AG04449 (cell line): ENCODE results near the gene CCSER2.

ENCODE experiments used
- CTCF ChIA-PET: fragments of 350-600 bp; formaldehyde crosslinking; extraction: SDS; loops from one replicate; lab custom pipeline; 2021; ENCODE audit warnings: antibody characterized with exemption; lab: Yijun Ruan, JAX
- POLR2A ChIA-PET: fragments of 400-600, 350-600 bp; formaldehyde crosslinking; extraction: SDS; loops from one replicate; lab custom pipeline; 2020; ENCODE audit warnings: antibody characterized with exemption, inconsistent platforms; lab: Yijun Ruan, JAX
- DNase-seq: peaks from one replicate; pipeline ENCODE4 v3.0.0-alpha.2; 2010; ENCODE audit warnings: low read depth, low spot score
- H3K4me3 ChIP-seq: 2 replicates; pipeline ENCODE4 v1.5.1; 2011; ENCODE audit warnings: low read depth, mild to moderate bottlenecking, control low read depth, low read length
- TF ChIP-seq, protein P1 (sequence below): IDR thresholded peaks from one replicate; pipeline ENCODE4 v1.5.1; 2011; ENCODE audit warnings: mild to moderate bottlenecking, moderate library complexity, low read length, control low read depth, inconsistent platforms; ENCODE audit not compliant: insufficient read depth; ENCODE audit errors: missing control alignments

CCSER2 gene

DNA sequence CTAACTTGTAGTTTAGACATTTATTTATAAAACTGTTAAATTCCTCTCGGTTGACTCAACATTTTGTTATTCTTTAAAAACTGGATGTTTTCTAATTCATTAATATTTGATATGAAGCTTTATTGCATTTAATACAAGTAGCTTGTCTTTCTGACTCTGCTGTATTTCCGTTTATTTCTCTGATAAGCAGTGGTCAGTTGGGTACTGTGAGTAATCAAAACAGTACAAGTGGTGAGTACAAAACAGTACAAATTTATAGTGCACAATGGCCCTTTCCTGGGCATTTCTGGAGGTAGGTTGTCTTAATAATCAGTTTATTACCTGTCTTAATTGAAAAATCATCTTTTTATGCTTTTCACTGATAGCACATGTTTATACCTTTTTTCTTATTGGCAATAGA is 182.7 kb downstream of the CCSER2 start:
- CTCF ChIA-PET = interaction anchor here (1.3 to 3.0 kb wide), 3 partner anchors 26 to 244 kb away, joined by 4 to 24 read pairs (median 4); no protein-coding TSS in a partner anchor
- TF ChIP-seq, protein P1, sequence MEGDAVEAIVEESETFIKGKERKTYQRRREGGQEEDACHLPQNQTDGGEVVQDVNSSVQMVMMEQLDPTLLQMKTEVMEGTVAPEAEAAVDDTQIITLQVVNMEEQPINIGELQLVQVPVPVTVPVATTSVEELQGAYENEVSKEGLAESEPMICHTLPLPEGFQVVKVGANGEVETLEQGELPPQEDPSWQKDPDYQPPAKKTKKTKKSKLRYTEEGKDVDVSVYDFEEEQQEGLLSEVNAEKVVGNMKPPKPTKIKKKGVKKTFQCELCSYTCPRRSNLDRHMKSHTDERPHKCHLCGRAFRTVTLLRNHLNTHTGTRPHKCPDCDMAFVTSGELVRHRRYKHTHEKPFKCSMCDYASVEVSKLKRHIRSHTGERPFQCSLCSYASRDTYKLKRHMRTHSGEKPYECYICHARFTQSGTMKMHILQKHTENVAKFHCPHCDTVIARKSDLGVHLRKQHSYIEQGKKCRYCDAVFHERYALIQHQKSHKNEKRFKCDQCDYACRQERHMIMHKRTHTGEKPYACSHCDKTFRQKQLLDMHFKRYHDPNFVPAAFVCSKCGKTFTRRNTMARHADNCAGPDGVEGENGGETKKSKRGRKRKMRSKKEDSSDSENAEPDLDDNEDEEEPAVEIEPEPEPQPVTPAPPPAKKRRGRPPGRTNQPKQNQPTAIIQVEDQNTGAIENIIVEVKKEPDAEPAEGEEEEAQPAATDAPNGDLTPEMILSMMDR = no peak
- no peak for DNase-seq
- POLR2A ChIA-PET = no interaction called here
- no peak overlapping the region for H3K4me3 ChIP-seq

DNA sequence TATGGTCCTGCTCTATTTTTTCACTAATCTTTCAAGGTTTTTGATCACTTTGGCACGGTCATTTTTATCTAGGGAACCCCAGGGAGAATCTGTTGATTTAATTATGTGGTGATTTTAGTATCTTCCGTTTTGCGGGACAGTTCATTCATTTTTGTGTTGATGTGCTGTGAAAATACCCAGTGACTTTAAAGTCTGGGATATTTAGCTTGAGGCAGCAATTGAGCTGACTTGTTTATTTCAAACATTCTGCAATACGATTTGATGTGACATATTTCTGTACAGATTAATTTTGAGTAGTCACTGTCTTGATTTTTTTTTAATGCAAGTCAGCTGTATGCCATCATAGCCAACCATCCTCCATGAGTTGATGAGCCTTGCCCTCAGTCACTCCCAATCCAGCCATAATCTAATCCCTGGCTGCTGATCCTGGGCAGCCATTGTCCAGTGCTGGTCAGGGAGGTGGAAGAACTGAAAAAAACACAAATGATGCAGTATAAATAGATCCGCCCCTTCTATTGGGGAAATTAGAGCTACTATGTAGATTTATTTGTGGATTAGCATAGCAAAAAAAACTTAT is 183.4 kb downstream of the CCSER2 start:
- ChIA-PET POLR2A (interaction anchor here (0.9 kb wide), 1 partner anchor 17 kb away, joined by 3 read pairs; no protein-coding TSS in a partner anchor), CTCF (interaction anchor here (1.2 to 1.5 kb wide), 4 partner anchors 10 to 244 kb away, joined by 4 to 9 read pairs (median 4); no protein-coding TSS in a partner anchor)
- TF ChIP-seq, protein P1 = no peak
- H3K4me3 ChIP-seq = no peak overlapping the region
- DNase-seq = no peak

DNA sequence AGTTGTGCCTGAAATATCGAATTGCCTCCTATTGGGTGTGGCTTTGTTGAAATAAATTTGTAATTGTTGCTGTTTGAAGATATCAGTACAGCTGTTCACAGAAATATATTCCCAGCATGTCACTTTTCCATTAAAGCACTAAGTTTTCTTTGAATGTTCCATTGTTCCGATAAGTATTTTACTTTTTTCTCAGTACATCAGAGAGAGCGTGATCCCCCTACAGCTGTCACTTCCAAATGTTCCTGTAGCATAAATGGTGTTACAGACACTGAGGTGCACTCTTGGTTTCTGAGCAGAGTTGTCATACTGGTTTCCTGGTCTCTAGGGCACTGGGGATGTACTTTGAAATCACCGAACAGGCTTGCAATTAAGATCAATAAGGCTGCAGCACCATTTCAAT is 189.2 kb downstream of the CCSER2 start:
- POLR2A ChIA-PET = interaction anchor here (0.6 kb wide), 1 partner anchor 165 kb away, joined by 3 read pairs; no protein-coding TSS in a partner anchor
- no peak overlapping the region for H3K4me3 ChIP-seq
- no peak for DNase-seq
- TF ChIP-seq, protein P1 = no peak
- CTCF ChIA-PET = interaction anchor here (1.1 to 1.3 kb wide), 3 partner anchors 9 to 23 kb away, joined by 3 read pairs; no protein-coding TSS in a partner anchor

GRCh38 chr10:84519235-84519634 is 190.8 kb downstream of the CCSER2 start:
- CTCF ChIA-PET = no interaction called here
- POLR2A ChIA-PET = no interaction called here
- DNase-seq = no peak
- TF ChIP-seq, protein P1 = no peak
- H3K4me3 ChIP-seq = no peak overlapping the region

DNA sequence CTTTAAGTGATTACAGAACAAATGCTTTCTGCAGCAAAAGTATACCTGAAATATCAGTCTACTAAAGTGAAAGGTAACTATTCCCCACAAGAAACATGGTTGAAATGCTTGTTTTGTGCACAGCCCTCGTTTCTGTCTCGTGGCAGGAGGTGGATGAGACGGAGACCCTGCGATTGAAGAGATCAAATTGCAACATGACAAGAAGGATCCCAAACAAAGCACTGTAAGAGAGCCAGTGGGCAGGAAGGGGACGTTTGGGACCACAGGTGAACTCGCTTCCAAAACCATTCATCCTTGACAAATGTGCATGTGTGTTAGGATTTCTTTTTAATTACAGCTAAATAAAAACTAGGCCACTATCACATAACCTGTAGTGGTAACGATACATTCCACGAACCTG is 192.6 kb downstream of the CCSER2 start:
- TF ChIP-seq, protein P1 = no peak
- DNase-seq = no peak
- POLR2A ChIA-PET = no interaction called here
- CTCF ChIA-PET = interaction anchor here (1.2 to 2.9 kb wide), 2 partner anchors 9 to 16 kb away, joined by 4 to 26 read pairs; no protein-coding TSS in a partner anchor
- no peak overlapping the region for H3K4me3 ChIP-seq

GRCh38 chr10:84521468-84521867 is 193.1 kb downstream of the CCSER2 start:
- no peak for DNase-seq
- TF ChIP-seq, protein P1 = no peak
- ChIA-PET POLR2A (no interaction called here), CTCF (interaction anchor here (1.2 to 2.9 kb wide), 3 partner anchors 9 to 15 kb away, joined by 4 to 26 read pairs (median 5); no protein-coding TSS in a partner anchor)
- H3K4me3 ChIP-seq = no peak overlapping the region
